Activated T-cell treated with anti-CD3 and anti-CD28 coated beads, Interleukin-2, amount 50 U/mL, for 24 hours (primary cell): ENCODE results near the gene RHOBTB3.

Source experiments
- DNase-seq: peaks from one replicate; pipeline ENCODE4 v3.0.0-alpha.2; 2020
- H3K27ac Mint-ChIP-seq: 2 replicates; pipeline ENCODE4 v1.8.0; 2020; ENCODE audit warnings: mild to moderate bottlenecking, mixed read lengths
- H3K27me3 Mint-ChIP-seq: 2 replicates; pipeline ENCODE4 v1.8.0; 2020; ENCODE audit warnings: mixed read lengths
- H3K36me3 Mint-ChIP-seq: 2 replicates; pipeline ENCODE4 v1.8.0; 2020; ENCODE audit warnings: low read depth, mixed read lengths
- H3K4me1 Mint-ChIP-seq: 2 replicates; pipeline ENCODE4 v1.8.0; 2020; ENCODE audit warnings: low read depth, mixed read lengths
- H3K4me3 Mint-ChIP-seq: 2 replicates; pipeline ENCODE4 v1.8.0; 2020; ENCODE audit warnings: mild to moderate bottlenecking, moderate library complexity, mixed read lengths
- H3K9me3 Mint-ChIP-seq: 2 replicates; pipeline ENCODE4 v1.8.0; 2020; ENCODE audit warnings: mixed read lengths

The RHOBTB3 gene

DNA sequence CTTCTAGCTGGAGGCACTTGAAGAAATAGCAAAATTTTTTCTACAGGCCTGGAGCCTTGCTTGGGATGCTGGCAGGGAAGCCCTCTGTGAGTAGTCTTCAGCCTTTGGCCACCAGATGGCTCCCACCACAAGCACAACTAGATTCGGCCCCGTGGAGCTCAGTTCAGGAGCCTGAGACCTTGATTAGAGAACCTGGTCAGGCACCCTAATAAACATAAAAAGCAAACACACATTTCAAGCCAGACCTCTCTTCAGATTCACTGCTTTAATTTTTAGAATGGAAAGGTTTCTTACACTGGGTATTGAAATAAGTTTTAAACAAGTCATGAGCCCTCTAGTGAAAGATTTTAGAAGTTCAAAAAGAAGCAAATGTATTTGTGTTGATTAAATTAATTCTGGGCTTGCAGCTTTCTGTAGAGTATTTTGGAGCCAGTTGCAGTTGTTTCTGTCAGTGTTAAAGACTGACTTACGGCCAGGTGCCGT, 50.0 kb downstream of the RHOBTB3 start:
- Mint-ChIP-seq H3K4me1 (peaks cover 13% of the 10 kb centered on the region), H3K27ac (peak overlapping the region; percentile 78), H3K4me3 (peak overlapping the region; percentile 52), H3K9me3 (no peaks in the 10 kb centered on the region), H3K27me3 (no peaks in the 10 kb centered on the region), H3K36me3 (no peaks in the 10 kb centered on the region)
- DNase-seq, result peak; percentile 75

DNA sequence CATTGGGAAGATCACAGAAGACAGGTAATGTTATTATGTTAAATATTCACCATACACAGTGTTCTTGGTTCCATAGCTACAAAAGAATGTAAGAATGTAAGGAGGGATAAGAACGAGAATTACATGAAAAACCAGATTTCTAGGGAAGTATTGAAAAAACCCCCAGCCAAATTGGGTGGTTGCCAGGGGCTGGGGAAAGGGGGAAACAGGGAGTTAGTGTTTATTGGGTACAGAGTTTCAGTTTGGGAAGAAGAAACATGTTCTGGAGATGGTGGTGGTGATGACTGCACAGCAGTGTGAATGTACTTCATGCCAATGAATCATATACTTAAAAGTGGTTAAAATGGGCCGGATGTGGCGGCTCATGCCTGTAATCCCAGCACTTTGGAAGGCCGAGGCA, 51.0 kb downstream of the RHOBTB3 start:
- DNase-seq, result no peak
- no peak overlapping the region for H3K27ac Mint-ChIP-seq
- H3K9me3 Mint-ChIP-seq, result no peaks in the 10 kb centered on the region
- no peaks in the 10 kb centered on the region for H3K36me3 Mint-ChIP-seq
- no peaks in the 10 kb centered on the region for H3K27me3 Mint-ChIP-seq
- no peak overlapping the region for H3K4me3 Mint-ChIP-seq
- H3K4me1 Mint-ChIP-seq, result peaks cover 14% of the 10 kb centered on the region

- no peaks in the 10 kb centered on the region for H3K9me3 Mint-ChIP-seq
- H3K36me3 Mint-ChIP-seq, result no peaks in the 10 kb centered on the region
- no peak for DNase-seq
- no peak overlapping the region for H3K4me3 Mint-ChIP-seq
- no peak overlapping the region for H3K27ac Mint-ChIP-seq
- H3K4me1 Mint-ChIP-seq, result peaks cover 14% of the 10 kb centered on the region
- no peaks in the 10 kb centered on the region for H3K27me3 Mint-ChIP-seq
Observed at GRCh38 chr5:95783661-95784060, 52.5 kb downstream of the RHOBTB3 start.

DNA sequence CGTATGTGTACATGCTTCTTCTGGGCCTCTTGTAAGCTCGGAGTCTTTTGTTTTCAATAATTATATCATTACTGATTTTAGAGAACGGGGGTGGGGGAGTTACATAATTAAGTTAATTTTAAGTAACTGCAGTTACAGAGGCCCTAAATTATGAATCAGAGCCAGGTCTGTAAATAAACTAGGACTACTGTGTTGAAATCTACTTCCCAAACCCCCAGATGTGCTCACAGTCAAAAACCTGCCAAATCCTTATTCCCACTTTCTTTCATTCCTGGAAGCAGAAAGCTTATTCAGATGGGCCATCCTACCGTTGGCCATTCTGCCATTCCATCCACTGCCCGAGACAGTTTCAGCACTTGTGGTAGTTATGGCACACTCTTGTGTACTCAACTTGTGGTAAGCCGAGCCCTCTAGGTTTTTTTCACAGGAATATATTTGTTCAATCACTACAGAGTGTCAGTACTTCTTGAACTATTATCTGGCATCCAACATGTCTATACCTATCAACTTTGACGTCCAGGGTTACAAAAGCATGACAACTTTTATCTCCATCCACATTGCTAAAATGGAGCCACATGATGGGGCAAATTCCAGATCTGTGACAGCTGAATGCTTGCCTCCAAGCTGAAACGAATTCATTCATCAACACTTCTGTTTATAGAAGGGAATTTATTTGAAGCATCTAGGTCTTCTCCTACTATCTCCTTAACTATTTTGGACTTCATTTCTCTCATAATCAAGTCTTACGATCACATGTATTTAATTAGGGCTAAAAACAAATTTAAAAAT, 53.6 kb downstream of the RHOBTB3 start:
- H3K36me3 Mint-ChIP-seq, result no peaks in the 10 kb centered on the region
- no peak overlapping the region for H3K27ac Mint-ChIP-seq
- H3K27me3 Mint-ChIP-seq, result no peaks in the 10 kb centered on the region
- peaks cover 14% of the 10 kb centered on the region for H3K4me1 Mint-ChIP-seq
- DNase-seq, result no peak
- no peaks in the 10 kb centered on the region for H3K9me3 Mint-ChIP-seq
- no peak overlapping the region for H3K4me3 Mint-ChIP-seq

GRCh38 chr5:95786821-95787418, 55.8 kb downstream of the RHOBTB3 start:
- H3K4me1 Mint-ChIP-seq, result peaks cover 8% of the 10 kb centered on the region
- H3K36me3 Mint-ChIP-seq, result no peaks in the 10 kb centered on the region
- H3K27me3 Mint-ChIP-seq, result no peaks in the 10 kb centered on the region
- no peaks in the 10 kb centered on the region for H3K9me3 Mint-ChIP-seq
- no peak for DNase-seq
- H3K27ac Mint-ChIP-seq, result no peak overlapping the region
- H3K4me3 Mint-ChIP-seq, result no peak overlapping the region

DNA sequence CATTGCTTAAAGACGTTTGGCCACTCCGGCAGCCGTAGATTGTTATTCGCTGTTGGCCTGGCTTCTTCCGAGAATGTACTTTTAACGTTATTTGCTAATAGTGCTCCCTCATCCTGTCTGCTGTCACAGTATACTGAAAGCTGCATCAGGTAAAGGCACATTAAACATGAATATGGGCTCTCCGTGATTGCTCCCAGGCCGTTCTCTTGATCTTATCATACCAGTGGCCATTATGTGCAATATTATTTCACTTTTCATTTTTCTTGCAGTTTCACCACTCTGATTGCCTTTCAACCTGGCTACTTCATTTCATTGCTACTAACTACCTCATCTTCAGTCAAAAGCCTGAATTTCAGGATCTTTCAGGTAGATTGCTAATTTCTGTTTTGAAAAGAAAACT, 57.4 kb downstream of the RHOBTB3 start:
- no peak for DNase-seq
- H3K4me3 Mint-ChIP-seq, result no peak overlapping the region
- H3K36me3 Mint-ChIP-seq, result no peaks in the 10 kb centered on the region
- H3K4me1 Mint-ChIP-seq, result peaks cover 8% of the 10 kb centered on the region
- H3K27ac Mint-ChIP-seq, result no peak overlapping the region
- H3K27me3 Mint-ChIP-seq, result no peaks in the 10 kb centered on the region
- H3K9me3 Mint-ChIP-seq, result no peaks in the 10 kb centered on the region

DNA sequence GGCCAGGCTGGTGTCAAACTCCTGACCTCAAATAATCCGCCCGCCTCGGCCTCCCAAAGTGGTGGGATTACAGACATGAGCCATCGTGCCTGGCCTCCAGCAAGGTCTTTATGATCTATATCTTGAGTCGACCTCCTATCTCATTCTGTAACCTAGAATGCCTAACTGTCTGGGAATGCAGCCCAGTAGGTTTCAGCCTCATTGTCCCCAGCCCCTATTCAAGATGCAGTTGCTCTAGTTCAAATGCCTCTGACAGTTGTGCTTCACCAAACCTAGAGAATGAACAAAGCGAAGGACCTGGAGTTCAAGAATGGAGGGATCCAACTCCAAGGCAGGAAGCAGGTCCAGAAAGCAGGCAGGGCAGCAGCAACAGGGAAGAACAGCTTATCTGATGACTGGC, 60.6 kb downstream of the RHOBTB3 start:
- no peaks in the 10 kb centered on the region for H3K27me3 Mint-ChIP-seq
- H3K4me1 Mint-ChIP-seq, result peaks cover 1% of the 10 kb centered on the region
- no peak overlapping the region for H3K27ac Mint-ChIP-seq
- H3K4me3 Mint-ChIP-seq, result no peak overlapping the region
- no peaks in the 10 kb centered on the region for H3K36me3 Mint-ChIP-seq
- no peak for DNase-seq
- H3K9me3 Mint-ChIP-seq, result no peaks in the 10 kb centered on the region

DNA sequence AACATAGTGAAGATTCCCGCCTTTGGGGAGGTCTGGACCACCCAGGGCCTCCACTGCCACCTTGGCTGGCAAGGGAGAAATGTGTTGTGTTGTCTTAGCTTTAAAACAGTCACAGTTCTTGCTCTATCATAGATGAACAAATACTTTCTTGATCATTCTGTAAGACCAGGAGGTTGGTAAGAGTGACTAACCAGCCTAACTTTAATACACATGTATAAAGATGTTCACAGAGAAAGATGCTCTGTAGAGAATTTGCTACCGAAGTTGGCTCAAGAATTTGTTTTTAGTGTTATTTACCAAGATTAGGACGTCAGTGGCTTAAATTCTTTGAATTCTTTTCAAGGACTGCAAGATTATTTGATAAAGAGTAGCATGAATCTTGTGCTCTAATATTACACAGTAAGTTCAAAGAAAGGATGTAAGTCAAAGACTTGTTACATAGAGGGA, 63.0 kb downstream of the RHOBTB3 start:
- no peak overlapping the region for H3K4me3 Mint-ChIP-seq
- no peaks in the 10 kb centered on the region for H3K9me3 Mint-ChIP-seq
- peaks cover 1% of the 10 kb centered on the region for H3K4me1 Mint-ChIP-seq
- no peaks in the 10 kb centered on the region for H3K27me3 Mint-ChIP-seq
- DNase-seq, result no peak
- H3K27ac Mint-ChIP-seq, result no peak overlapping the region
- no peaks in the 10 kb centered on the region for H3K36me3 Mint-ChIP-seq

DNA sequence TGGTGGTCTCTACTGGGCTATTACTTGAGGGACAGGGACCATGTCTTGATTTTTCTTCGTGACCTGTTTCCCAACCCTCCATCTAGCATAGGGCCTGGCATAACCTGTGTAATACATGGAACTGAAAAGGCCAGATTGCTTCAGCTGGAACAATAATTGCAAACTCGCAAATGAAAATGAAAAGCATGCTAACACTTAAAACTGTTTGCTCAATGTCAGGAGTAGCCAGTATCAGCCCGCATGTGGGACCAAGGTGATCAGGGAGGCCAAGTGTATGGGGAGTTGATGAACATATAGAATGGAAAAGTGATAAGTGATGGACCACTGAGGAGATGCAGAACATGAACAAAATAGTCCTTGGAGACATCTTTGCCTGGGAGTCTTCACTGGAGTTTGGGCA, 66.2 kb downstream of the RHOBTB3 start:
- Mint-ChIP-seq H3K36me3 (no peaks in the 10 kb centered on the region), H3K4me1 (peaks cover 1% of the 10 kb centered on the region), H3K27ac (no peak overlapping the region), H3K9me3 (no peaks in the 10 kb centered on the region), H3K4me3 (no peak overlapping the region), H3K27me3 (no peaks in the 10 kb centered on the region)
- DNase-seq, result no peak

DNA sequence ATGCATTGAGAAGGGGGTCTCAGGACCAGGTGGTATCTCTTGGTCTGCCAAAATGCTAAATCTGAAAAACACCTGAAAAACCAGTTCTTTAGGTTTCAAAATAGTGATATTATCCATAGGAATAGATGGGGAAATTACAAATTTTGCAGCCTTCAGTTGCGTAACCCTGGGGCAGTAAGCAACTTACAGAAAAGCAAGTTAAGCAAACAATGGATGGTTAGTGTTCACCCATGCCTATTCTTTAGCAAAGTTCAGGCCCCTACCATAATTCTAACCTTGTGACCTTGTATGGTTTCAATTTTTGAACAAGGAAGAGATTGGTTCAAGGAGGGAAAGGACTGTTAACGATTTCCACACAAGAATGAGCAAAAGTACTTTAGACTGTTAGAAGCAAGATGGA, 66.9 kb downstream of the RHOBTB3 start:
- Mint-ChIP-seq H3K9me3 (no peaks in the 10 kb centered on the region), H3K36me3 (no peaks in the 10 kb centered on the region), H3K4me3 (no peak overlapping the region), H3K27ac (no peak overlapping the region), H3K27me3 (no peaks in the 10 kb centered on the region), H3K4me1 (peaks cover 1% of the 10 kb centered on the region)
- no peak for DNase-seq

- Mint-ChIP-seq H3K36me3 (no peaks in the 10 kb centered on the region), H3K27ac (no peak overlapping the region), H3K9me3 (no peaks in the 10 kb centered on the region), H3K4me1 (peaks cover under 1% of the 10 kb centered on the region), H3K27me3 (no peaks in the 10 kb centered on the region), H3K4me3 (no peak overlapping the region)
- no peak for DNase-seq
Observed at GRCh38 chr5:95798545-95798944, 67.4 kb downstream of the RHOBTB3 start.

GRCh38 chr5:95799191-95799835, 68.2 kb downstream of the RHOBTB3 start:
- Mint-ChIP-seq H3K36me3 (no peaks in the 10 kb centered on the region), H3K4me3 (no peak overlapping the region), H3K9me3 (no peaks in the 10 kb centered on the region), H3K27me3 (no peaks in the 10 kb centered on the region), H3K4me1 (no peaks in the 10 kb centered on the region), H3K27ac (no peak overlapping the region)
- DNase-seq, result no peak

- Mint-ChIP-seq H3K4me1 (no peaks in the 10 kb centered on the region), H3K4me3 (no peak overlapping the region), H3K27me3 (no peaks in the 10 kb centered on the region)
Observed at GRCh38 chr5:95800553-95800952, 69.4 kb downstream of the RHOBTB3 start.

DNA sequence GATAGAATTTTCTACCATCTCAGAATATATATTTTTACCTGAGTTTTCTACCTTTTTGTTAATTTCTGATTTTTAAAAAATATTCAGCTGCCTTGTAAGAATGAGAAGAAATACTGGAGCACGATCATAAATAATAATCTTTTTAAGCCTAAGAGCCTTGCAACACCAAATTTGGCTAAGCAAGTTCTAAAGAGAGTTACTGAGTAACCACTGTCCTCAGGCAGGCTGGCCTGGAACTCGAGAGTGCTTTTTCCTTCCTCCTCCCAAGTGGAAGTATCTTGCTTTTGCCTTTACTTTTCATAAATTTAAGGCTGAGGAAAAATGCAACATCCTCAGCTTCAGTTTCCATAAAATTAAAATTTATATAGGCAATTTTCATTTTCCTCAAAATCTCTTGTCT, 70.4 kb downstream of the RHOBTB3 start:
- Mint-ChIP-seq H3K4me1 (no peaks in the 10 kb centered on the region), H3K27me3 (no peaks in the 10 kb centered on the region), H3K27ac (no peak overlapping the region), H3K4me3 (no peak overlapping the region), H3K9me3 (no peaks in the 10 kb centered on the region), H3K36me3 (no peaks in the 10 kb centered on the region)
- no peak for DNase-seq

More at GRCh38 chr5:95800553-95800952, 69.4 kb downstream of the RHOBTB3 start:
- no peak for DNase-seq
- no peaks in the 10 kb centered on the region for H3K9me3 Mint-ChIP-seq
- no peaks in the 10 kb centered on the region for H3K36me3 Mint-ChIP-seq
- H3K27ac Mint-ChIP-seq, result no peak overlapping the region

DNA sequence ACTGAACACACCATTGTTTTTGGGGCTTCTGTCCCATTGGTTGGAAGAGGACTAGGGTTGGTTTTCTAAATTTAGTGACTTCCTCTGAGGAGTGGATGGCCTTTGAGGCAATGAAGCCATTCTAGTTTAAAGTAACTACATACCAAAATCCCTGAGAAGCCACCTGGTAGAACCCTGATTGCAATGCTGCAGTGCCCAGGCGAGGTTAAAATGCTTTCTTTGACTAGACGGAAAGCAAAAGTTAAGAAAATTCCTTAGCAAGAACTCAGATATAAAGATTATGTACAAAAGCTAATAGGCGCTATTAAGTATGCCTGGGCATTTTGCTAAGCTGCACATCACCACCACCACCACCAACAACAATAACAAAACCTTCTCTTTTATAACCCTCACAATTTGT, 70.8 kb downstream of the RHOBTB3 start:
- DNase-seq, result no peak

More for the DNA sequence above, 70.8 kb downstream of the RHOBTB3 start:
- Mint-ChIP-seq H3K9me3 (no peaks in the 10 kb centered on the region), H3K4me3 (no peak overlapping the region), H3K27ac (no peak overlapping the region), H3K27me3 (no peaks in the 10 kb centered on the region), H3K36me3 (no peaks in the 10 kb centered on the region), H3K4me1 (no peaks in the 10 kb centered on the region)
